LNCAP (cell line): ENCODE results near the gene ARHGEF19.

Source experiments
- CTCF ChIP-seq: fragments of 450-650 bp; IDR thresholded peaks from 2 replicates; pipeline ENCODE4 v1.5.1; 2017; ENCODE audit warnings: mild to moderate bottlenecking

ARHGEF19 gene

GRCh38 chr1:16170283-16170673, 42.2 kb downstream of the ARHGEF19 start:
- no peak for TF ChIP-seq CTCF

- no peak for TF ChIP-seq CTCF
Observed at GRCh38 chr1:16168622-16169360, 43.7 kb downstream of the ARHGEF19 start.

GRCh38 chr1:16167331-16168143, 44.9 kb downstream of the ARHGEF19 start:
- TF ChIP-seq CTCF: no peak

- TF ChIP-seq CTCF: no peak
Observed at GRCh38 chr1:16166117-16166516, 46.3 kb downstream of the ARHGEF19 start.

GRCh38 chr1:16165548-16165947, 46.9 kb downstream of the ARHGEF19 start:
- no peak for TF ChIP-seq CTCF

GRCh38 chr1:16165073-16165364, 47.4 kb downstream of the ARHGEF19 start:
- TF ChIP-seq CTCF: no peak

GRCh38 chr1:16164213-16165072, 48.0 kb downstream of the ARHGEF19 start:
- TF ChIP-seq CTCF: no peak
